DMS53 (cell line): ENCODE results near the gene SLC38A1.

Experiments used
- DNase-seq: peaks from one replicate; lab custom pipeline; 2025; lab: John Stamatoyannopoulos, UW

SLC38A1 gene

GRCh38 chr12:46230983-46231382 is 37.9 kb downstream of the SLC38A1 start:
- no peak for DNase-seq

GRCh38 chr12:46230306-46230705 is 38.5 kb downstream of the SLC38A1 start:
- no peak for DNase-seq

- DNase-seq, result no peak
These were observed 41.2 kb downstream of the SLC38A1 start for GRCh38 chr12:46227616-46228015.

- no peak for DNase-seq
These were observed 44.5 kb downstream of the SLC38A1 start for GRCh38 chr12:46224386-46224785.

GRCh38 chr12:46223047-46223446 is 45.8 kb downstream of the SLC38A1 start:
- no peak for DNase-seq

- DNase-seq, result no peak
These were observed 46.2 kb downstream of the SLC38A1 start for GRCh38 chr12:46222636-46223035.

GRCh38 chr12:46221255-46222128 is 47.4 kb downstream of the SLC38A1 start:
- DNase-seq, result no peak

- peak; percentile 42 for DNase-seq
These were observed 48.8 kb downstream of the SLC38A1 start for GRCh38 chr12:46219877-46220655.

- no peak for DNase-seq
These were observed 49.5 kb downstream of the SLC38A1 start for GRCh38 chr12:46219132-46219876.

GRCh38 chr12:46218322-46219095 is 50.3 kb downstream of the SLC38A1 start:
- DNase-seq, result peak; percentile 37

GRCh38 chr12:46217541-46218321 is 51.1 kb downstream of the SLC38A1 start:
- no peak for DNase-seq

- no peak for DNase-seq
These were observed 54.0 kb downstream of the SLC38A1 start for GRCh38 chr12:46214668-46215436.

- no peak for DNase-seq
These were observed 56.5 kb downstream of the SLC38A1 start for GRCh38 chr12:46212108-46212982.

- peak; percentile 74 for DNase-seq
These were observed 57.9 kb downstream of the SLC38A1 start for GRCh38 chr12:46210873-46211439.

GRCh38 chr12:46209914-46210872 is 58.6 kb downstream of the SLC38A1 start:
- DNase-seq, result peak; percentile 100

GRCh38 chr12:46209170-46209569 is 59.7 kb downstream of the SLC38A1 start:
- DNase-seq, result peak; percentile 59

GRCh38 chr12:46208370-46208769 is 60.5 kb downstream of the SLC38A1 start:
- DNase-seq, result peak; percentile 73
